ENCODE measurements around the gene CD300H. TPM values are rescaled to one million over a fixed set of nuclear protein-coding genes. Genes with fewer than 3 reads are reported as not detected.

Gene CD300H
- polyA plus RNA-seq, 3 donors: 57.9 to 148 (median 84.7) TPM

DNA sequence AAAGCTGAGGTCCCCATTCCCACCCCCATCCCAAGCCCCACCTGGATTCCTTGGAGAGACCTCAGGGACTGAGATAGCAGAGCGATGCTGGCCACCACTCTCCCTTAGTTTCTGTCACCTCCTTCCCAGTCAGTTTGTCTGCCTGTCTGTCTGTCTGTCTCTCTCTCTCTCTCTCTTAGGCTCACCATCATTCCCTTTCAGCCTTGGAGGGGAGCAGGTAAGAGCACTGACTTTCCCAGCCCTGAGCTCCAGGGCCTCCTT, 41.9 kb downstream of the CD300H start:
- H3K36me3 Mint-ChIP-seq: peaks cover 68 to 85% of the 10 kb centered on the region in 2 donors
- Histone ChIP-seq H3K27ac (ENCODE audit: low read depth in 1 of 2, low read length in 2 of 2) (peak overlapping the region; percentile 72 to 98), H2AFZ (ENCODE audit: insufficient read depth, low read depth, low read length, poor library complexity, severe bottlenecking) (no peak overlapping the region), H4K20me1 (ENCODE audit: insufficient read depth, low read length) (no peaks in the 10 kb centered on the region), H3K4me1 (ENCODE audit: control insufficient read depth in 1 of 2, insufficient read depth in 2 of 2, low read length in 2 of 2) (peaks cover 98 to 100% of the 10 kb centered on the region in 2 donors), H3K36me3 (replicated peaks in 1 of 2; ENCODE audit: control insufficient read depth in 1 of 2, insufficient read depth in 2 of 2, low read length in 2 of 2) (peaks cover 45 to 60% of the 10 kb centered on the region in 2 donors), H3K9me3 (replicated peaks in 1 of 2; ENCODE audit: control insufficient read depth in 1 of 2, insufficient read depth in 1 of 2, low read length in 2 of 2) (peaks cover 8 to 16% of the 10 kb centered on the region in 2 donors), H3K4me3 (replicated peaks in 1 of 3; ENCODE audit: low read depth in 2 of 3, low read length in 3 of 3) (peak overlapping the region in 1 of 3 experiments; percentile 62), H3K4me2 (replicated peaks; ENCODE audit: extremely low read depth, low read length, poor library complexity, severe bottlenecking) (peak overlapping the region; percentile 71), H3K79me2 (ENCODE audit: insufficient read depth, low read length) (peaks cover 89% of the 10 kb centered on the region), H3K9ac (ENCODE audit: insufficient read depth, low read length, poor library complexity, severe bottlenecking) (peak overlapping the region; percentile 38), H3K27me3 (ENCODE audit: control insufficient read depth in 2 of 2, insufficient read depth in 2 of 2, low read length in 2 of 2) (no peaks in the 10 kb centered on the region)
- peaks cover 5 to 14% (median 11%) of the 10 kb centered on the region in 7 donors for H3K9me3 Mint-ChIP-seq
- TF ChIP-seq, protein P1, sequence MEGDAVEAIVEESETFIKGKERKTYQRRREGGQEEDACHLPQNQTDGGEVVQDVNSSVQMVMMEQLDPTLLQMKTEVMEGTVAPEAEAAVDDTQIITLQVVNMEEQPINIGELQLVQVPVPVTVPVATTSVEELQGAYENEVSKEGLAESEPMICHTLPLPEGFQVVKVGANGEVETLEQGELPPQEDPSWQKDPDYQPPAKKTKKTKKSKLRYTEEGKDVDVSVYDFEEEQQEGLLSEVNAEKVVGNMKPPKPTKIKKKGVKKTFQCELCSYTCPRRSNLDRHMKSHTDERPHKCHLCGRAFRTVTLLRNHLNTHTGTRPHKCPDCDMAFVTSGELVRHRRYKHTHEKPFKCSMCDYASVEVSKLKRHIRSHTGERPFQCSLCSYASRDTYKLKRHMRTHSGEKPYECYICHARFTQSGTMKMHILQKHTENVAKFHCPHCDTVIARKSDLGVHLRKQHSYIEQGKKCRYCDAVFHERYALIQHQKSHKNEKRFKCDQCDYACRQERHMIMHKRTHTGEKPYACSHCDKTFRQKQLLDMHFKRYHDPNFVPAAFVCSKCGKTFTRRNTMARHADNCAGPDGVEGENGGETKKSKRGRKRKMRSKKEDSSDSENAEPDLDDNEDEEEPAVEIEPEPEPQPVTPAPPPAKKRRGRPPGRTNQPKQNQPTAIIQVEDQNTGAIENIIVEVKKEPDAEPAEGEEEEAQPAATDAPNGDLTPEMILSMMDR (IDR thresholded peaks at IDR 0.05): no peak
- H3K27ac Mint-ChIP-seq: peak overlapping the region; percentile 27 to 100 (median 99)
- H3K27me3 Mint-ChIP-seq (ENCODE audit: low read depth in 3 of 3): no peaks in the 10 kb centered on the region
- H3K4me3 Mint-ChIP-seq: peak overlapping the region; percentile 36 to 71
- intact Hi-C loops (cut with micrococcal nuclease): no loop called here
- 100% methylated on average over 1 of the region's 1 CpG for WGBS (ENCODE audit: insufficient coverage)
- no peak for DNase-seq
- H3K4me1 Mint-ChIP-seq: peaks cover 97% of the 10 kb centered on the region

DNA sequence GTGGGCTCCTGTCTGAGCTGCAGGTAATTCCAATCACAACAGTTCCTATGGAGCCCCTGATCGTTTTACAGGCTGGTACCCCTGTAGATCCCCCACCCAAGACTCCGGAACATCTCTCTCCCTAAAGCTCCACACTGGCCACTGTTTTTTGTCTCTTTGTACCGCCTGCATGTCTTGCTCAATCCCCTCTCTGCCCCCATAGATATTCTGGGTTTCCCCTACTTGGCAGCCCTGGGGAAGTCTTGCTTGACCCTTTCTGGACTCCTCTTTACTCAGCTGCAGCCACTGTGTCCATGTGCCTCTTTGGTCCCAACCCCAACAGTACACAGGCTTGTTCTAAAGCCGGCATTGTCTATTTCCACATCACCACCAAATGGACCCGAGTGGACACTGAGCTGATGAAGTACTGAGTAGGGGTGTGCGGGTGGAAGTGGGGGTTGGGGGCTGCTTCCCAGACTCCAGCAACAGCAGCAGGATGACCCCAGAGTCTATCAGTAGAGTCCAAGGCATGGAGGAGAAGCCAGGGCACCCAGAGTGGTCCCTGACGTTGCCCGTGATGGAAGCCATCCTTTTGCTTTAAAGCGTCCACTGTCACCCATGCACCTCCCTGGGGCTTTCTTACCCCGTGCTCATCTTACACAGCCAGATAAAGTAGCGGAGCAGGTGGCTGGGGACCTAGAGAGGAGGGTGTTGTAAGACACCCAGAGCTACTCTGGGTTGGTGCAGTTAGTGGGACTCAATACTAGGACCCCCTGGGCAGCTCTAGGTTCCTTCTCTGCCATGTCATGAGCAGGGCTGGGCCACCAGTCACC, 42.5 kb downstream of the CD300H start:
- peaks cover 64 to 81% of the 10 kb centered on the region in 2 donors for H3K36me3 Mint-ChIP-seq
- intact Hi-C loops (cut with micrococcal nuclease): no loop called here
- peak overlapping the region in 1 of 3 experiments; percentile 62 for H3K4me3 ChIP-seq (replicated peaks in 1 of 3; ENCODE audit: low read depth in 2 of 3, low read length in 3 of 3)
- TF ChIP-seq, protein P1 (IDR thresholded peaks at IDR 0.05): no peak
- peaks cover 45 to 60% of the 10 kb centered on the region in 2 donors for H3K36me3 ChIP-seq (replicated peaks in 1 of 2; ENCODE audit: control insufficient read depth in 1 of 2, insufficient read depth in 2 of 2, low read length in 2 of 2)
- H3K4me3 Mint-ChIP-seq: peak overlapping the region; percentile 61 to 83
- H3K27me3 ChIP-seq (ENCODE audit: control insufficient read depth in 2 of 2, insufficient read depth in 2 of 2, low read length in 2 of 2): no peaks in the 10 kb centered on the region
- H3K4me1 Mint-ChIP-seq: peaks cover 97% of the 10 kb centered on the region
- peaks cover 84% of the 10 kb centered on the region for H3K79me2 ChIP-seq (ENCODE audit: insufficient read depth, low read length)
- peak overlapping the region; percentile 72 to 98 for H3K27ac ChIP-seq (ENCODE audit: low read depth in 1 of 2, low read length in 2 of 2)
- peak overlapping the region; percentile 38 for H3K9ac ChIP-seq (ENCODE audit: insufficient read depth, low read length, poor library complexity, severe bottlenecking)
- peaks cover 8 to 16% of the 10 kb centered on the region in 2 donors for H3K9me3 ChIP-seq (replicated peaks in 1 of 2; ENCODE audit: control insufficient read depth in 1 of 2, insufficient read depth in 1 of 2, low read length in 2 of 2)
- peaks cover 98 to 100% of the 10 kb centered on the region in 2 donors for H3K4me1 ChIP-seq (ENCODE audit: control insufficient read depth in 1 of 2, insufficient read depth in 2 of 2, low read length in 2 of 2)
- DNase-seq: peak in 1 of 3 donors; percentile 71
- H3K27me3 Mint-ChIP-seq (ENCODE audit: low read depth in 3 of 3): no peaks in the 10 kb centered on the region
- H4K20me1 ChIP-seq (ENCODE audit: insufficient read depth, low read length): no peaks in the 10 kb centered on the region
- peak overlapping the region; percentile 71 for H3K4me2 ChIP-seq (replicated peaks; ENCODE audit: extremely low read depth, low read length, poor library complexity, severe bottlenecking)
- no peak overlapping the region for H2AFZ ChIP-seq (ENCODE audit: insufficient read depth, low read depth, low read length, poor library complexity, severe bottlenecking)
- H3K27ac Mint-ChIP-seq: peak overlapping the region; percentile 89 to 100 (median 99)
- 53% methylated on average over 6 of the region's 11 CpGs for WGBS (ENCODE audit: insufficient coverage)
- peaks cover 5 to 14% (median 11%) of the 10 kb centered on the region in 7 donors for H3K9me3 Mint-ChIP-seq
